RWPE2 (cell line): ENCODE measurements around the gene IYD.
A peak's percentile ranks its signal among the peaks of the same experiment; 100 is the strongest.

Experiments used
- ATAC-seq: fragments of 200-7000 bp; cut with Tn5 transposase; 3 replicates; pipeline ENCODE4 v1.9.1; 2021; ENCODE audit warnings: low read depth
- DNase-seq: peaks from one replicate; pipeline ENCODE4 v3.0.0-alpha.2; 2020; ENCODE audit warnings: low spot score
- H3K27ac ChIP-seq: fragments of 450-650 bp; 2 replicates; pipeline ENCODE4 v1.5.1; 2017; ENCODE audit warnings: mild to moderate bottlenecking; ENCODE audit not compliant: poor library complexity, severe bottlenecking
- H3K27me3 ChIP-seq: fragments of 250-450 bp; sonication (Bioruptor Pico); 2 replicates; pipeline ENCODE4 v1.5.1; 2021; ENCODE audit warnings: mild to moderate bottlenecking, moderate library complexity; ENCODE audit not compliant: insufficient read depth, poor library complexity, severe bottlenecking
- H3K36me3 ChIP-seq: fragments of 250-450 bp; sonication (Bioruptor Pico); 2 replicates; pipeline ENCODE4 v1.5.1; 2020; ENCODE audit warnings: low read depth, mild to moderate bottlenecking, moderate library complexity
- H3K4me1 ChIP-seq: fragments of 250-450 bp; sonication (Bioruptor Pico); 2 replicates; pipeline ENCODE4 v1.5.1; 2021; ENCODE audit warnings: mild to moderate bottlenecking, moderate library complexity; ENCODE audit not compliant: insufficient read depth, poor library complexity, severe bottlenecking
- H3K4me3 ChIP-seq: fragments of 250-450 bp; sonication (Bioruptor Pico); 2 replicates; pipeline ENCODE4 v1.5.1; 2021; ENCODE audit warnings: mild to moderate bottlenecking, moderate library complexity; ENCODE audit not compliant: severe bottlenecking
- H3K9me3 ChIP-seq: fragments of 250-450 bp; sonication (Bioruptor Pico); 2 replicates; pipeline ENCODE4 v1.5.1; 2021; ENCODE audit warnings: mild to moderate bottlenecking, moderate library complexity; ENCODE audit not compliant: severe bottlenecking
- CTCF ChIP-seq: fragments of 450-650 bp; IDR thresholded peaks from one replicate; pipeline ENCODE4 v1.5.1; 2017; ENCODE audit warnings: mild to moderate bottlenecking, moderate library complexity; ENCODE audit not compliant: poor library complexity, severe bottlenecking

IYD gene

GRCh38 chr6:150392452-150393220, 23.8 kb downstream of the IYD start:
- no peaks in the 10 kb centered on the region for H3K9me3 ChIP-seq
- no peaks in the 10 kb centered on the region for H3K36me3 ChIP-seq
- H3K27ac ChIP-seq, result no peak overlapping the region
- TF ChIP-seq CTCF, result no peak
- DNase-seq (no peak), ATAC-seq (no peak)
- no peak overlapping the region for H3K4me3 ChIP-seq
- no peaks in the 10 kb centered on the region for H3K4me1 ChIP-seq
- H3K27me3 ChIP-seq, result no peaks in the 10 kb centered on the region

GRCh38 chr6:150394053-150394898, 25.5 kb downstream of the IYD start:
- no peak for TF ChIP-seq CTCF
- no peak overlapping the region for H3K27ac ChIP-seq
- H3K36me3 ChIP-seq, result no peaks in the 10 kb centered on the region
- no peaks in the 10 kb centered on the region for H3K4me1 ChIP-seq
- DNase-seq, result no peak
- no peak for ATAC-seq
- H3K9me3 ChIP-seq, result no peaks in the 10 kb centered on the region
- H3K4me3 ChIP-seq, result no peak overlapping the region
- no peaks in the 10 kb centered on the region for H3K27me3 ChIP-seq

DNA sequence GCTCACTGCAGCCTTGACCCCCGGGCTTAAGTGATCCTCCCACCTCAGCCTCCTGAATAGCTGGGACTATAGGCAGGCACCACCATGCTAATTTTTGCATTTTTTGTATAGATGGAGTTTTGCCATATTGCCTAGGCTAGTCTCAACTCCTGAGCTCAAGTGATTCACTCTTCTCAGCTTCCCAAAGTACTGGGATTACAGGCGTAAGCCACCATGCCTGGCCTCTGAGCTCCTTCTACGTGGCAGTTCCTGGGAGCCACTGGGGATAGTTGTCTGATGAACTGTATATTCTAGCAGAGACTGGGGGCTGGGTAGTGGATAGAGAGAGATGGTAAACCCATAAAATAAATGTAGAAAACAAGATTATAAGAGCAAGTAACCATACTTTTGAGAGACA, 26.1 kb downstream of the IYD start:
- Histone ChIP-seq H3K4me3 (no peak overlapping the region), H3K4me1 (no peaks in the 10 kb centered on the region), H3K9me3 (no peaks in the 10 kb centered on the region), H3K27ac (no peak overlapping the region), H3K36me3 (no peaks in the 10 kb centered on the region), H3K27me3 (no peaks in the 10 kb centered on the region)
- ATAC-seq (no peak), DNase-seq (no peak)
- TF ChIP-seq CTCF, result no peak

- Histone ChIP-seq H3K27me3 (no peaks in the 10 kb centered on the region), H3K4me1 (no peaks in the 10 kb centered on the region), H3K4me3 (no peak overlapping the region), H3K9me3 (no peaks in the 10 kb centered on the region), H3K27ac (no peak overlapping the region), H3K36me3 (no peaks in the 10 kb centered on the region)
- ATAC-seq, result peak; percentile 91
- TF ChIP-seq CTCF, result peak; percentile 76
- no peak for DNase-seq
Observed at GRCh38 chr6:150395388-150396009, 26.7 kb downstream of the IYD start.
